ENCODE results near the gene NEXN. TPM values are rescaled to one million over a fixed set of nuclear protein-coding genes. Genes with fewer than 3 reads are reported as not detected.

NEXN gene
- total RNA-seq, 4 donors from 2014 or later = 9.5 to 48.4 (median 34.9) TPM

GRCh38 chr1:77991638-77992037 lies 103.2 kb downstream of the NEXN start:
- intact Hi-C loops (cut with DNase I; ENCODE audit: low total_unique reads) = no loop called here
- Histone ChIP-seq H3K9me3 (no peaks in the 10 kb centered on the region), H3K27me3 (no peaks in the 10 kb centered on the region), H3K4me3 (no peak overlapping the region), H3K4me1 (no peaks in the 10 kb centered on the region), H3K27ac (no peak overlapping the region), H3K36me3 (no peaks in the 10 kb centered on the region)
- DNase-seq = no peak
- TF ChIP-seq POLR2A (IDR thresholded peaks at IDR 0.05) (no peak), CTCF (IDR thresholded peaks at IDR 0.05) (no peak)

Other genes with a start within 250 kb of the NEXN start
- gene ZZZ3, start 206.0 kb upstream of the NEXN start, total RNA-seq = 100 to 1,000 TPM in 1 of 4 donors, 10 to 100 TPM in 3; 36.6 to 182 (median 79.6) TPM
- 100 to 1,000 TPM in 2 of 4 donors, 10 to 100 TPM in 2; 67.1 to 193 (median 123) TPM for gene USP33, start 128.8 kb upstream of the NEXN start, total RNA-seq
- gene MIGA1, start 109.0 kb upstream of the NEXN start, total RNA-seq = 10 to 100 TPM in 3 of 4 donors, 1 to 10 TPM in 1; 3.8 to 36.6 (median 22.9) TPM
- 100 to 1,000 TPM in 2 of 4 donors, 10 to 100 TPM in 2; 40.6 to 300 (median 116) TPM for gene FUBP1, start 90.4 kb downstream of the NEXN start, total RNA-seq
- 10 to 100 TPM; 38.0 to 70.9 (median 59.1) TPM for gene DNAJB4, start 116.3 kb downstream of the NEXN start, total RNA-seq
- gene GIPC2, start 157.3 kb downstream of the NEXN start, total RNA-seq = 1 to 10 TPM; 3.6 to 8.2 (median 5.8) TPM